Thymus (tissue), 11 donors: ENCODE results near the gene STAP2. TPM values are rescaled to one million over a fixed set of nuclear protein-coding genes. Genes with fewer than 3 reads are reported as not detected.
A peak's percentile ranks its signal among the peaks of the same experiment; 100 is the strongest.

Source experiments
- DNase-seq, 9 donors: peaks; one replicate each; pipeline ENCODE4 v3.0.0-alpha.2; 2013; ENCODE audit warnings: low spot score in 9 of 9, low read depth in 6 of 9, missing footprints in 1 of 9
- H3K27ac ChIP-seq, 2 donors: one replicate each; pipeline ENCODE4 v1.5.1; 2013; ENCODE audit warnings: control low read depth in 1 of 2, low read depth in 1 of 2, low read length in 1 of 2, mild to moderate bottlenecking in 1 of 2, moderate library complexity in 1 of 2
- H3K27me3 ChIP-seq, 2 donors: one replicate each; pipeline ENCODE4 v1.5.1; 2013; ENCODE audit warnings: low read length in 1 of 2; ENCODE audit not compliant: control insufficient read depth in 2 of 2, insufficient read depth in 1 of 2
- H3K36me3 ChIP-seq, 2 donors: one replicate each; pipeline ENCODE4 v1.5.1; 2013; ENCODE audit warnings: low read length in 1 of 2, mild to moderate bottlenecking in 1 of 2, moderate library complexity in 1 of 2; ENCODE audit not compliant: control insufficient read depth in 2 of 2, insufficient read depth in 2 of 2
- H3K4me1 ChIP-seq, 2 donors: one replicate each; pipeline ENCODE4 v1.5.1; 2013; ENCODE audit warnings: low read length in 2 of 2; ENCODE audit not compliant: control insufficient read depth in 2 of 2, insufficient read depth in 2 of 2
- H3K4me3 ChIP-seq, 2 donors: one replicate each; pipeline ENCODE4 v1.5.1; 2013; ENCODE audit warnings: low read length in 2 of 2, control low read depth in 1 of 2, mild to moderate bottlenecking in 1 of 2
- H3K9me3 ChIP-seq, 2 donors: one replicate each; pipeline ENCODE4 v1.5.1; 2013; ENCODE audit warnings: low read length in 1 of 2, mild to moderate bottlenecking in 1 of 2; ENCODE audit not compliant: control insufficient read depth in 2 of 2, insufficient read depth in 1 of 2
- WGBS: extraction: QIAGEN DNeasy Blood & Tissue Kit; methylation state at CpG from one replicate; pipeline ENCODE4 v1.1.7; 2013; 5-methylcytosine and 5-hydroxymethylcytosine counted together
- polyA plus RNA-seq: library from polyadenylated mRNA; stranded (reverse); fragments of 200-250 nt; gene quantifications from one replicate; pipeline ENCODE4 v1.2.3, GENCODE V29; 2013
- total RNA-seq: library from RNA; stranded (reverse); fragments of 120-200 nt; gene quantifications from one replicate; pipeline ENCODE4 v1.2.4, GENCODE V29; 2013
- donor health status: healthy.

The STAP2 gene
- total and polyA plus RNA-seq, 2 donors = 20.8 to 21.3 TPM

- Histone ChIP-seq H3K27me3 (no peaks in the 10 kb centered on the region), H3K36me3 (peaks cover 0 to 4% of the 10 kb centered on the region in 2 donors), H3K27ac (no peak overlapping the region), H3K4me1 (peaks cover 4 to 55% of the 10 kb centered on the region in 2 donors), H3K9me3 (peaks cover 0 to 4% of the 10 kb centered on the region in 2 donors), H3K4me3 (no peak overlapping the region)
- WGBS = 97% methylated on average over 23 of the region's 23 CpGs
- no peak for DNase-seq
These were observed 38.6 kb upstream of the STAP2 start for GRCh38 chr19:4376991-4377781.

GRCh38 chr19:4376671-4376990 is 38.0 kb upstream of the STAP2 start:
- H3K4me3 ChIP-seq = no peak overlapping the region
- peaks cover 0 to 4% of the 10 kb centered on the region in 2 donors for H3K9me3 ChIP-seq
- H3K4me1 ChIP-seq = peaks cover 4 to 55% of the 10 kb centered on the region in 2 donors
- H3K27me3 ChIP-seq = no peaks in the 10 kb centered on the region
- H3K36me3 ChIP-seq = peaks cover 0 to 4% of the 10 kb centered on the region in 2 donors
- WGBS = 95% methylated on average over 10 of the region's 10 CpGs
- DNase-seq = no peak
- H3K27ac ChIP-seq = no peak overlapping the region

- Histone ChIP-seq H3K27ac (peak overlapping the region in 1 of 2 donors; percentile 26), H3K36me3 (peaks cover 0 to 4% of the 10 kb centered on the region in 2 donors), H3K9me3 (peaks cover 0 to 4% of the 10 kb centered on the region in 2 donors), H3K27me3 (no peaks in the 10 kb centered on the region), H3K4me3 (no peak overlapping the region), H3K4me1 (peaks cover 4 to 59% of the 10 kb centered on the region in 2 donors)
- 90% methylated on average over 16 of the region's 16 CpGs for WGBS
- DNase-seq = no peak
These were observed 37.5 kb upstream of the STAP2 start for GRCh38 chr19:4376028-4376670.

- no peaks in the 10 kb centered on the region for H3K27me3 ChIP-seq
These were observed 36.8 kb upstream of the STAP2 start for GRCh38 chr19:4375164-4376027.

GRCh38 chr19:4374498-4375163 is 36.0 kb upstream of the STAP2 start:
- Histone ChIP-seq H3K9me3 (peaks cover 0 to 4% of the 10 kb centered on the region in 2 donors), H3K36me3 (peaks cover 0 to 4% of the 10 kb centered on the region in 2 donors), H3K4me1 (peaks cover 10 to 61% of the 10 kb centered on the region in 2 donors), H3K4me3 (no peak overlapping the region), H3K27ac (peak overlapping the region in 1 of 2 donors; percentile 21), H3K27me3 (no peaks in the 10 kb centered on the region)
- no peak for DNase-seq
- WGBS = 91% methylated on average over 27 of the region's 27 CpGs

More at GRCh38 chr19:4375164-4376027, 36.8 kb upstream of the STAP2 start:
- 87% methylated on average over 16 of the region's 16 CpGs for whole genome bisulfite sequencing
- Histone ChIP-seq H3K4me3 (no peak overlapping the region), H3K4me1 (peaks cover 2 to 61% of the 10 kb centered on the region in 2 donors), H3K9me3 (peaks cover 0 to 4% of the 10 kb centered on the region in 2 donors), H3K36me3 (peaks cover 0 to 4% of the 10 kb centered on the region in 2 donors), H3K27ac (peak overlapping the region in 1 of 2 donors; percentile 21)
- no peak for DNase-seq

- 90% methylated on average over 25 of the region's 25 CpGs for WGBS
- Histone ChIP-seq H3K27ac (no peak overlapping the region), H3K4me3 (no peak overlapping the region), H3K9me3 (peaks cover 0 to 4% of the 10 kb centered on the region in 2 donors), H3K27me3 (no peaks in the 10 kb centered on the region), H3K4me1 (peaks cover 15 to 62% of the 10 kb centered on the region in 2 donors), H3K36me3 (peaks cover 0 to 4% of the 10 kb centered on the region in 2 donors)
- no peak for DNase-seq
These were observed 35.2 kb upstream of the STAP2 start for GRCh38 chr19:4373601-4374497.

GRCh38 chr19:4373013-4373367 is 34.4 kb upstream of the STAP2 start:
- Histone ChIP-seq H3K4me1 (peaks cover 15 to 67% of the 10 kb centered on the region in 2 donors), H3K4me3 (no peak overlapping the region), H3K36me3 (peaks cover under 1 to 3% of the 10 kb centered on the region in 2 donors), H3K9me3 (peaks cover 0 to 4% of the 10 kb centered on the region in 2 donors), H3K27me3 (no peaks in the 10 kb centered on the region), H3K27ac (no peak overlapping the region)
- over 99% methylated on average over 8 of the region's 8 CpGs for WGBS
- no peak for DNase-seq
